GM23248 (cell line): ENCODE measurements around the gene ZEB2. TPM values are rescaled to one million over a fixed set of nuclear protein-coding genes. Genes with fewer than 3 reads are reported as not detected.

ENCODE experiments used
- DNase-seq: peaks from one replicate; pipeline ENCODE4 v3.0.0-alpha.2; 2015
- H2AFZ ChIP-seq: fragments of 200-600 bp; sonication (generic); 2 replicates; pipeline ENCODE4 v1.6.1; 2016; ENCODE audit warnings: antibody characterized with exemption
- H3F3A ChIP-seq: fragments of 200-600 bp; sonication (generic); 2 replicates; pipeline ENCODE4 v1.6.1; 2016; ENCODE audit warnings: mild to moderate bottlenecking, antibody characterized with exemption, mixed run types; ENCODE audit not compliant: insufficient read depth
- H3K27ac ChIP-seq: fragments of 200-600 bp; sonication (generic); 2 replicates; pipeline ENCODE4 v1.5.1; 2016; ENCODE audit warnings: mild to moderate bottlenecking
- H3K27me3 ChIP-seq: fragments of 200-600 bp; sonication (generic); replicated peaks from 2 replicates; pipeline ENCODE4 v1.6.1; 2016; ENCODE audit warnings: mild to moderate bottlenecking; ENCODE audit not compliant: insufficient read depth
- H3K36me3 ChIP-seq: fragments of 200-600 bp; sonication (generic); 2 replicates; pipeline ENCODE4 v1.6.1; 2016; ENCODE audit warnings: low read depth, mild to moderate bottlenecking
- H3K4me1 ChIP-seq: fragments of 200-600 bp; sonication (generic); 2 replicates; pipeline ENCODE4 v1.6.1; 2016; ENCODE audit warnings: mild to moderate bottlenecking; ENCODE audit not compliant: insufficient read depth
- H3K4me2 ChIP-seq: fragments of 200-600 bp; sonication (generic); one replicate; pipeline ENCODE4 v1.6.1; 2016; ENCODE audit warnings: mild to moderate bottlenecking; ENCODE audit not compliant: unreplicated experiment
- H3K4me3 ChIP-seq: fragments of 200-600 bp; sonication (generic); 2 replicates; pipeline ENCODE4 v1.5.1; 2016; ENCODE audit warnings: mild to moderate bottlenecking
- H3K79me2 ChIP-seq: fragments of 200-600 bp; sonication (generic); 2 replicates; pipeline ENCODE4 v1.6.1; 2016; ENCODE audit warnings: mild to moderate bottlenecking; ENCODE audit not compliant: insufficient read depth
- H3K9ac ChIP-seq: fragments of 200-600 bp; sonication (generic); 2 replicates; pipeline ENCODE4 v1.6.1; 2016; ENCODE audit warnings: mild to moderate bottlenecking
- H3K9me2 ChIP-seq: fragments of 200-600 bp; sonication (generic); 2 replicates; pipeline ENCODE4 v1.6.1; 2016; ENCODE audit warnings: mixed run types, mild to moderate bottlenecking, moderate library complexity; ENCODE audit not compliant: insufficient read depth
- H3K9me3 ChIP-seq: fragments of 200-600 bp; sonication (generic); one replicate; pipeline ENCODE4 v1.6.1; 2017; ENCODE audit warnings: low read depth
- H4K20me1 ChIP-seq: fragments of 200-600 bp; sonication (generic); 2 replicates; pipeline ENCODE4 v1.6.0; 2016; ENCODE audit not compliant: insufficient read depth
- EZH2 ChIP-seq: fragments of 200-600 bp; sonication (generic); IDR thresholded peaks from 2 replicates; pipeline ENCODE4 v1.6.1; 2018; ENCODE audit warnings: antibody characterized with exemption, mild to moderate bottlenecking; ENCODE audit not compliant: insufficient read depth, poor library complexity, severe bottlenecking
- EZH2phosphoT487 ChIP-seq: fragments of 200-600 bp; sonication (generic); IDR thresholded peaks from 2 replicates; pipeline ENCODE4 v1.6.1; 2018; ENCODE audit warnings: antibody characterized with exemption, moderate library complexity, mild to moderate bottlenecking, low read depth; ENCODE audit not compliant: insufficient read depth
- WGBS, 2 experiments: methylation state at CpG; one replicate each; pipeline ENCODE4 v1.1.6; 2015 to 2017; ENCODE audit warnings: low lambda C conversion rate in 2 of 2, low coverage in 1 of 2; ENCODE audit errors: missing lambda C conversion rate in 2 of 2; 5-methylcytosine and 5-hydroxymethylcytosine counted together
- in situ Hi-C: fragments of 300-500 bp; cut with MboI; formaldehyde crosslinking; loops from 2 replicates; pipeline ENCODE4 v1.15.0; 2020
- polyA plus RNA-seq: library from polyadenylated mRNA; unstranded; fragments of >200 nt; fragmentation: Nextera tagmentation; extraction: Ambion mirVana; gene quantifications from 2 replicates; pipeline ENCODE4 v1.2.1, GENCODE V29; 2016
- total RNA-seq: library from RNA; depleted of rRNA; stranded (reverse); fragments of >200 nt; shearing (Covaris generic); gene quantifications from 2 replicates; pipeline ENCODE4 v1.2.3, GENCODE V29; 2014

Gene ZEB2
- total and polyA plus RNA-seq, 2 experiments from 2014 or later, result 26.2 to 46.8 TPM

- peaks cover 98% of the 10 kb centered on the region for H3K79me2 ChIP-seq
Observed at GRCh38 chr2:144439993-144440392, 79.9 kb downstream of the ZEB2 start.

GRCh38 chr2:144438801-144439631 is 80.9 kb downstream of the ZEB2 start:
- no peak for TF ChIP-seq EZH2phosphoT487
- no peak for TF ChIP-seq EZH2
- no peaks in the 10 kb centered on the region for H3K9me3 ChIP-seq
- H3K4me1 ChIP-seq, result peaks cover 18% of the 10 kb centered on the region; the same call in 1 of the 2 replicates
- no peaks in the 10 kb centered on the region for H3K27me3 ChIP-seq
- in situ Hi-C loops, result no loop called here
- no peaks in the 10 kb centered on the region for H4K20me1 ChIP-seq
- H3K9me2 ChIP-seq, result no peaks in the 10 kb centered on the region; the same call in 1 of the 2 replicates
- H3F3A ChIP-seq, result no peaks in the 10 kb centered on the region
- H3K9ac ChIP-seq, result no peak overlapping the region
- no peak overlapping the region for H3K4me3 ChIP-seq
- H3K36me3 ChIP-seq, result 0 out of 2 replicates have a peak, but pooled peaks cover 5% of the 10 kb centered on the region
- 84 to 85% methylated on average over 8 of the region's 8 CpGs for WGBS, 2 experiments
- H2AFZ ChIP-seq, result no peak overlapping the region
- no peak for DNase-seq
- peaks cover 98% of the 10 kb centered on the region for H3K79me2 ChIP-seq
- no peak overlapping the region for H3K27ac ChIP-seq
- no peak overlapping the region for H3K4me2 ChIP-seq

More at GRCh38 chr2:144439993-144440392, 79.9 kb downstream of the ZEB2 start:
- no peak for DNase-seq
- Histone ChIP-seq H3K27me3 (no peaks in the 10 kb centered on the region), H3K9me2 (no peaks in the 10 kb centered on the region), H3K27ac (no peak overlapping the region), H3K4me1 (peaks cover 19% of the 10 kb centered on the region; the same call in 1 of the 2 replicates), H3K9me3 (no peaks in the 10 kb centered on the region), H3F3A (no peaks in the 10 kb centered on the region), H3K36me3 (0 out of 2 replicates have a peak, but pooled peaks cover 5% of the 10 kb centered on the region), H3K4me3 (no peak overlapping the region), H4K20me1 (no peaks in the 10 kb centered on the region), H3K4me2 (no peak overlapping the region), H2AFZ (no peak overlapping the region), H3K9ac (no peak overlapping the region)
- TF ChIP-seq EZH2 (no peak), EZH2phosphoT487 (no peak)
- in situ Hi-C loops, result no loop called here
- 68 to 70% methylated on average over 1 of the region's 1 CpG for WGBS, 2 experiments

- no peaks in the 10 kb centered on the region for H3K27me3 ChIP-seq
- H3F3A ChIP-seq, result no peaks in the 10 kb centered on the region
- no peaks in the 10 kb centered on the region for H3K9me3 ChIP-seq
- peaks cover 17% of the 10 kb centered on the region; the same call in 1 of the 2 replicates for H3K4me1 ChIP-seq
- no peak overlapping the region for H3K27ac ChIP-seq
- H2AFZ ChIP-seq, result no peak overlapping the region
- H3K36me3 ChIP-seq, result 0 out of 2 replicates have a peak, but pooled peaks cover 5% of the 10 kb centered on the region
- H3K79me2 ChIP-seq, result peaks cover 98% of the 10 kb centered on the region
- no peak overlapping the region for H3K4me3 ChIP-seq
- DNase-seq, result no peak
- in situ Hi-C loops, result no loop called here
- WGBS, 2 experiments, result 63 to 66% methylated on average over 4 of the region's 4 CpGs
- H4K20me1 ChIP-seq, result no peaks in the 10 kb centered on the region
- TF ChIP-seq EZH2 (no peak), EZH2phosphoT487 (no peak)
- H3K9me2 ChIP-seq, result no peaks in the 10 kb centered on the region; the same call in 1 of the 2 replicates
- no peak overlapping the region for H3K9ac ChIP-seq
- no peak overlapping the region for H3K4me2 ChIP-seq
Observed at GRCh38 chr2:144437636-144438035, 82.3 kb downstream of the ZEB2 start.

- no peak for DNase-seq
- H3K36me3 ChIP-seq, result 0 out of 2 replicates have a peak, but pooled peaks cover 8% of the 10 kb centered on the region
- H3K9me2 ChIP-seq, result no peaks in the 10 kb centered on the region; the same call in 1 of the 2 replicates
- in situ Hi-C loops, result no loop called here
- no peaks in the 10 kb centered on the region for H3K27me3 ChIP-seq
- 80% methylated on average over 4 of the region's 4 CpGs for WGBS, 2 experiments
- no peak overlapping the region for H3K4me3 ChIP-seq
- H4K20me1 ChIP-seq, result no peaks in the 10 kb centered on the region
- no peak overlapping the region for H3K27ac ChIP-seq
- H3F3A ChIP-seq, result no peaks in the 10 kb centered on the region
- TF ChIP-seq EZH2 (no peak), EZH2phosphoT487 (no peak)
- no peak overlapping the region for H3K4me2 ChIP-seq
- no peaks in the 10 kb centered on the region for H3K9me3 ChIP-seq
- H3K9ac ChIP-seq, result no peak overlapping the region
- peaks cover 100% of the 10 kb centered on the region for H3K79me2 ChIP-seq
- peaks cover 8% of the 10 kb centered on the region; the same call in 1 of the 2 replicates for H3K4me1 ChIP-seq
- H2AFZ ChIP-seq, result no peak overlapping the region
Observed at GRCh38 chr2:144434425-144435222, 85.3 kb downstream of the ZEB2 start.
